Measurements from ENCODE around the gene GPSM1.

Gene GPSM1

DNA sequence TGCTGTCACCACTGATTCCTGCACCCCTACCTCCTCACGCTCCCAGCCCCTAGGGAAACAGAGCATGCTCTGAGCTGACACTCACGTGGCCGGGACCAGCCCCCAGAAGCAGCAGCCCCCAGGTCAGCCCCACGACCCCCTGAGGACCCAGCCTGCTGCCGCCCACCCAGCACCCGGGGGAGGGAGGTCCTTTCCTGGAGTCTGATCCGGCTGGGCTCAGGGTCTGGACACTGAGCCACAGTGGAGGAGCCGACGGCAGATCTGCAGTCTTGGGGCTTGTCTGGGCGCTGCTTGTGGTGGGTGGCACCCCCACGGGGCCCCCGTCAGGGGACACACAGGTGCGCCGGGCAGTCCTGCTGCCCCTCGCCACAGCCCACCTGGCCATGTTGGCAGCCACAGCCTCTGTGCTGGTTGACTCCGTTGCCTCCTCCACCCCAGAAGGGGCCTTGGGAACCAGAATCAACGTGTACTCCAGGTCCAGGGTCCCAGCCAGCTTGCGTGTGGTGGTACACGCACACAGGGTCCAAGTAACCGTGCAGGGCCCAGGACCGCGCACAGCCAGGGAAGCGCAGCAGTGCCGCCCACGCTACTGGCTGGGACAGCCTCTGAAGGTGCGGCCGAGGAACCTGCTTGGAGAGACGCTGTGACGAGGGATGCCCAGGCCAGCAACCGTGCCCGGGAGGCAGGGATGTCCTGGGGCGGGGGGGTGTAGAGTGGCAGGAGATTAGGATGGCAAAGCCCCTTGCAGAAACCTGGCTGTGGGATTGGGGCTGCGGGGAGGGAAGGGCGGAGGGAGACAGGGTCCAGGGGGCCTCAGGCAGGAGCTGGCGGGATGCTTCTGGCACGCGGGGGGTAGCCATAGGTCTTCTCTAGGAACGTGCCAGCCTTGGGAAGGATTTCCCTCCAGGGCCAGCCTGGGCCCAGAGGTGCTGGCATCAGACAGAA is 32.7 kb downstream of the GPSM1 start:
- no peak for DNase-seq

- DNase-seq, result no peak
These were observed 33.9 kb downstream of the GPSM1 start for GRCh38 chr9:136361047-136361753.

GRCh38 chr9:136361754-136362449 is 34.6 kb downstream of the GPSM1 start:
- no peak for DNase-seq

DNA sequence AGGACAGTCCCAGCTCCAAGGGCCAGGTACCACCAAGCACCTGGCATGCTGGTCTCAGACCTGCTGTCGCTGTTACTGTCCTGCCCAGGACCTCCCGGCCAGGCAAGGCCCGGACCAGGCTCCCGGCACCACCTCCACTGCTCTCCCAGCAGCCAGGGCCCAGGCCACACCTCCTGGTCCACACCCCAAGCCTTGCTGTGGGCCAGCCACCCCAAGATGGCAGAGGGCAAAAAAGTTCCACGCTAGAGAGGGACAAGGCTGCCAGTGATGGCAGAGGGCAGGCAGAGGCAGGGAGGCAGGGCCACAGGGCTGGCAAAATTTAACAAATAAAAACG is 35.1 kb downstream of the GPSM1 start:
- no peak for DNase-seq

- peak; percentile 28 to 98 (median 90) for DNase-seq
These were observed 36.0 kb downstream of the GPSM1 start, which contains the start of gene DNLZ for GRCh38 chr9:136363106-136363948. TSS of gene DNLZ (minus strand) at chr9:136363744. CDS start at chr9:136363714, 30 bp downstream.

DNA sequence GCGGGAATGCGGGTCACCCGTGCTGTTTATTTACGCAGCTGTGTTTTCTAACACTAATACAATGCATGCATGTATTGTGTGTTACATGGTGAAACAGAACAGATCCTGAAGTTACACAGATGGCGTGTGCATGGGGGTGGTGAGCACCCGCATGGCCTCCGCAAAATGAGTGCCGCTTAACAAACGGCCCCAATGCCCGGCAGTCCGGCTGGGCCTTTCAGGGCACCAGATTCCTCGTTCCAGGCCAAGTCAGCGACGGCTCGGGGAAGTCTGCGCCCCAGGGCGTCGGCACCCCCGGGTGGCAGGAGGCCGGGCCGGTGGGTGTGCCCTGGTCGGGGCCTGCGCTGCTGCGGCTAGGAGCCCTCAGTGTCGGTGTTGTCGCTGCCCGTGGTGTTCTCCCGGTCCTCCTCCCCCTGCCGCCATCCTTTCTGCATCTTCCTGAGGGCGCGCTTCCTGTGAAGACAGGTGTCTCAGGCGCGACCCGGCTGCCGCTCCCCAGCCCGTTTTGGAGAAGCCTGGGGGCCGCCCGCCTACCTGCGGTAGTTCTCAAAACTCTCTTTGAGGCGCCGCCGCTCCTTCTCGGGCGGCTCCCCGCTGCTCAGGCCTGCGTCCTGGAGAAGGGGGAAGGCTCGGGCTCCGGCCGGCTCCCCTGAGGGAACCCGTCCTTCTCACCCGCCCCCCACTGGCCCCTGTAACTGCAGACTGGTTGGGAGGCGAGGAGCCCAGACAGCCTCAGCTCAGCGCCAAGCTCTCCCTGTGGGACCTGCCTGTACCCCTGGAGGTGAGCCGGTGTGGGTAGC is 36.8 kb downstream of the GPSM1 start:
- no peak for DNase-seq

DNA sequence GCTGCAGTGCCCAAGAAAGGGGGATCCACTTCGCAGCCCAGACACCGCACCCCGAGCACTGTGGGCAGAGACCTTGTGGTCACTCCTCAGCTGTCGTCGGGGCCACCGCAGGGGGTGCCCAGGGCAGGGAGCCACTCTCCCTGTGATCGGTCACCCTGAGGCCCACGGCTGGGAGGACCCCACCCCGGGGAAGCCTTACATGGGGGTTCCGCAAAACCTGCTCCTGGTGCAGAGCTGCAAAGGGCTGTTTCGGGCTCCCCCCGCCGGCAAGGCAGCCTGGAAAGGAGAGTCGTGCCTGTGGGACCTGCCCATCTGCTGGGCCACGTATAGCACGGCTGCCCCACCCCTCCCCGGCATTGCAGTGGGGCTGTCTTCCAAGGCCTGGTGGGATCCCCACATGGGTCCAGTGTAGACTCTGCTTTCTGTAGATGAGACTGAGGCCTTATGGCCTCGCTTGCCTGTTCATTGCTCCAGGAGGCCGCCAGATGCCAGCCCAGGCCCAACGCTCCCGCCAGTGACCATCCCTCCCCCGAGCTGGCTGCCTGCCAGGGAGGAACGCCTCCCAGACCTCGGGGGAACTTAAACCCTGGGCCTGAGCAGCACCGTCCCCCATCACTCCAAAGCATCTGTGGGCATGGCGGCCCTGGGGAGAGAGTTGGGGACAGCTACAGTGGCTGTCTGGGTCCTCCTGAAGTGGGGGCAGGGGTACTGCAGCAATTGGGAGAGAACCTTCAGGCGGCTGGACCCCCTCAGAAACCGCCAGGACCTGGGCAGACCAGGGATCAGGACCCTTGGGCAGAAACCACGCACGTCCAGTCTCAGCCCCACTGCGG is 37.8 kb downstream of the GPSM1 start:
- DNase-seq, result peak in 2 of 51 donors; percentile 22 to 30

- DNase-seq, result peak in 1 of 51 donors; percentile 21
These were observed 38.5 kb downstream of the GPSM1 start for GRCh38 chr9:136365775-136366222.

DNA sequence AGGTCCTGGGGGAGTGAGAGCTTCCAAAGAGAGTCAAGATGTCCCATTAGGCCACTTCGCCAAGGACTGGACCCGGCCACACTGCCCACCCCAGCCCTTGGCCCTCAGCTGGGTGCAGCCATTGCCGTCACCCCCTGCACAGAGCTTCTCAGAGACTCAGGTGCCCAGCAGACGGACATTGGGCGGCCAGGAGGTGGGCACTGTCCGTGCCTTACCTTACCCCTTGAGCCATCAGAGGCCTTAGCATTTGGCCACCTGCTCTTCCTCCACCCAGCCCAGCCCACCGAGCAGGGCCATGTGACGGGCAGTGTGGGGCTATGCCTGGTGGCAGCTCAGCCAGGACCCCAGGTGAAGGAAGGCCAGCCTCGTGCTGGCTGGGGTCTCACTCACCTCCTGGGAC is 39.5 kb downstream of the GPSM1 start:
- DNase-seq, result no peak

- DNase-seq, result no peak
These were observed 40.2 kb downstream of the GPSM1 start for GRCh38 chr9:136367296-136368145.

DNA sequence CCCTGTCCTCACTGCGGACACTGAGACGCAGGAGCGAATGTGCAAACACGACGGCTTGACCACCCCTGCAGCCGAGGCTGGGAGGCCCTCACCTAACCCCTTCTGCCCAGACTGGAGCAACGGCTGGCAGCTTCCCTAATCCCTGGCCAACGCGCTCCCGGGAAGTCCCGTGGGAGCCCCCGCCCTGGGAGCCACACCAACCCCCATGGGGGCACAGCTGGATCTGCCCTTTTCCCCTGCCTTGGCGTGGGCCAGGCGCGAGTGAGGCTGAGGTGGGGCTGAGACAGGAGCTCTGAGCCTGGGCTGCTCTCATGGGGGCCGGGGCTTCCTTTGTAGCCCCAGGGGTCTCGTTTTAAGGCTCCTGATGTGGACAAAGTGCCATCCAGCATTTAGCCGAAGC is 40.9 kb downstream of the GPSM1 start:
- no peak for DNase-seq

GRCh38 chr9:136370037-136370436 is 42.7 kb downstream of the GPSM1 start:
- DNase-seq, result no peak

DNA sequence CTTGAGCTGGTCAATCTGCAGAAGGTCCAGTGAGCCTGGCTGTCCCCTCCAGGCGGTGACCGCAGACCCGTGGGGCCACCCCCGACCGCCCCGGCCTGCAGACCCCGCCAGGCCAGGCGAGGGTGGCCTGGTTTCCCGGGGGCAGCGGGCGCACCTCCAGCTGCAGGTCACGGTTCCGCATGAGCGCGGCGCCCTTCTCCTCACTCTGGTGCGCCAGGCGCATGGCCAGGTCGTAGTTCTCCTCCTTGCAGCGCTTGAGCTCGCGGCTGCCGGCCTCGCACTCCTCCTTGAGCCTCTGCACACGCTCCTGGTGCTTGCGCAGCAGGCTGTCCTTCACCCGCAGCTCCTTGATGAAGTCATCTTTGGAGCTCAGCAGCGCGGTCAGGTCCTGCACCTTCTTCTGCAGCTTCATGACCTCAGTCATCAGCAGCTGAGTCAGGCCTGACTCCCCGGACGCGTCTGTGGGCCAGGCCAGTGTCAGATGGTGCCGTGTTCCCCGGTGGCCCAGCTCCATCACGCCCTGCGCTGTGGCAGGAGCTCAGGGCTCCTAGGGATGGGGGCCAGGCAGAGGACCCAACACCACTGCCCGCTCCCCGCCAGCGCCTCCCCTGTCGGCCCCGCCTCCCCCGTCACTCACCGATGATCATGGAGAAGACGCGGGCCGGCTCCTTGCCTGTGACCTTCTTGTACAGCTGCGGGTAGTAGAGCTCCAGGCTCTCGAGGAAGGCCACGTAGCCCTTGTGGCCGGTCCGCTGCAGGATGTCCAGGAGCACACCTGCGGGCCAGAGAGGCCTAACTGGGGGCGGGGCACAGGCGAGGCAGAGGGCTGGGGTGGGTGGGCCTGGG is 43.6 kb downstream of the GPSM1 start:
- DNase-seq, result no peak

DNA sequence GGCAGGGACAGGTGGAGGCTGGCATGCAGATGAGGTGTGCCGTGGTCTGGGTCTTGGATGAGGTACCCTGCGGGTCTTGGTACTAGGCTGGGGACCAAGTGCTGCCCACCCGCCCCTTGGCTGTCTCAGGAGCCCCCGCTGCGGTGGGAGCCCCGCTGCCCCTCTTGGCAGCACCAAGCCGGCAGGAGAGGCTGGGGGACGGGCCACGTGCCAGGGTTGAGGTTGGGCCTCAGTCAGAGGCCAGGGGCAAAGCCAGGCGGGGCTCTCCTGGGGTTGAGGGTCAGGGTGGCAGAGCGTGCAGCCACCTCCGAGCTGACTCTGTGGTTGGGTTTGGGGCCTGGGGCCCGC is 44.2 kb downstream of the GPSM1 start:
- DNase-seq, result no peak

DNA sequence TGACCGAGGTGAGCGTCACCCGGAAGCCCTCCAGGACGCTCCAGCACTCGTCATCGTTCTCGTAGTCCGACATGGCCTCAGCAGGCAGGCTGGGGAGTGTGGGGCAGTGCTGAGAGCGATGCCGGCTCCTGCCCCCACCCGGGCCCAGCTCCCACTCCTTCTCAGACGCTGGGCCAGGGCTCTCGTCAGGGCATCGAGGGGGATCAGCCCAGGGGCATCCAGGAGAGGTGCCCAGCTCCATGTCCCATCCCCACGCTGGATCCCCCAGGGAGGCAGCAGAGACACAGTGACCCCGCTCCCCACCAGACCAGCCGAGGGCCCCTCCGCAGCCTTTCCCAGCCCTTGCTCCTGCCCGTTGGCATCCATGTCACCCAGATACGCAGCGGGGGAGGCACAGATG is 44.7 kb downstream of the GPSM1 start:
- DNase-seq, result no peak

GRCh38 chr9:136372561-136373299 is 45.4 kb downstream of the GPSM1 start:
- peak in 22 of 51 donors; percentile 13 to 53 (median 32) for DNase-seq
